ENCODE results near the gene CNOT4. TPM values are rescaled to one million over a fixed set of nuclear protein-coding genes. Genes with fewer than 3 reads are reported as not detected.

Gene CNOT4
- total RNA-seq, 1 experiment from 2014 or later = 14.6 TPM

- TF ChIP-seq, protein P1, sequence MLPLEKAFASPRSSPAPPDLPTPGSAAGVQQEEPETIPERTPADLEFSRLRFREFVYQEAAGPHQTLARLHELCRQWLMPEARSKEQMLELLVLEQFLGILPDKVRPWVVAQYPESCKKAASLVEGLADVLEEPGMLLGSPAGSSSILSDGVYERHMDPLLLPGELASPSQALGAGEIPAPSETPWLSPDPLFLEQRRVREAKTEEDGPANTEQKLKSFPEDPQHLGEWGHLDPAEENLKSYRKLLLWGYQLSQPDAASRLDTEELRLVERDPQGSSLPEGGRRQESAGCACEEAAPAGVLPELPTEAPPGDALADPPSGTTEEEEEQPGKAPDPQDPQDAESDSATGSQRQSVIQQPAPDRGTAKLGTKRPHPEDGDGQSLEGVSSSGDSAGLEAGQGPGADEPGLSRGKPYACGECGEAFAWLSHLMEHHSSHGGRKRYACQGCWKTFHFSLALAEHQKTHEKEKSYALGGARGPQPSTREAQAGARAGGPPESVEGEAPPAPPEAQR (CRISPR knock-in tag; IDR thresholded peaks at IDR 0.05) = no peak
- TF ChIP-seq, protein P2, sequence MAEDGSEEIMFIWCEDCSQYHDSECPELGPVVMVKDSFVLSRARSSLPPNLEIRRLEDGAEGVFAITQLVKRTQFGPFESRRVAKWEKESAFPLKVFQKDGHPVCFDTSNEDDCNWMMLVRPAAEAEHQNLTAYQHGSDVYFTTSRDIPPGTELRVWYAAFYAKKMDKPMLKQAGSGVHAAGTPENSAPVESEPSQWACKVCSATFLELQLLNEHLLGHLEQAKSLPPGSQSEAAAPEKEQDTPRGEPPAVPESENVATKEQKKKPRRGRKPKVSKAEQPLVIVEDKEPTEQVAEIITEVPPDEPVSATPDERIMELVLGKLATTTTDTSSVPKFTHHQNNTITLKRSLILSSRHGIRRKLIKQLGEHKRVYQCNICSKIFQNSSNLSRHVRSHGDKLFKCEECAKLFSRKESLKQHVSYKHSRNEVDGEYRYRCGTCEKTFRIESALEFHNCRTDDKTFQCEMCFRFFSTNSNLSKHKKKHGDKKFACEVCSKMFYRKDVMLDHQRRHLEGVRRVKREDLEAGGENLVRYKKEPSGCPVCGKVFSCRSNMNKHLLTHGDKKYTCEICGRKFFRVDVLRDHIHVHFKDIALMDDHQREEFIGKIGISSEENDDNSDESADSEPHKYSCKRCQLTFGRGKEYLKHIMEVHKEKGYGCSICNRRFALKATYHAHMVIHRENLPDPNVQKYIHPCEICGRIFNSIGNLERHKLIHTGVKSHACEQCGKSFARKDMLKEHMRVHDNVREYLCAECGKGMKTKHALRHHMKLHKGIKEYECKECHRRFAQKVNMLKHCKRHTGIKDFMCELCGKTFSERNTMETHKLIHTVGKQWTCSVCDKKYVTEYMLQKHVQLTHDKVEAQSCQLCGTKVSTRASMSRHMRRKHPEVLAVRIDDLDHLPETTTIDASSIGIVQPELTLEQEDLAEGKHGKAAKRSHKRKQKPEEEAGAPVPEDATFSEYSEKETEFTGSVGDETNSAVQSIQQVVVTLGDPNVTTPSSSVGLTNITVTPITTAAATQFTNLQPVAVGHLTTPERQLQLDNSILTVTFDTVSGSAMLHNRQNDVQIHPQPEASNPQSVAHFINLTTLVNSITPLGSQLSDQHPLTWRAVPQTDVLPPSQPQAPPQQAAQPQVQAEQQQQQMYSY (CRISPR knock-in tag; IDR thresholded peaks at IDR 0.05) = no peak
Measured at GRCh38 chr7:135366843-135367508, 142.9 kb downstream of the CNOT4 start (continued).

DNA sequence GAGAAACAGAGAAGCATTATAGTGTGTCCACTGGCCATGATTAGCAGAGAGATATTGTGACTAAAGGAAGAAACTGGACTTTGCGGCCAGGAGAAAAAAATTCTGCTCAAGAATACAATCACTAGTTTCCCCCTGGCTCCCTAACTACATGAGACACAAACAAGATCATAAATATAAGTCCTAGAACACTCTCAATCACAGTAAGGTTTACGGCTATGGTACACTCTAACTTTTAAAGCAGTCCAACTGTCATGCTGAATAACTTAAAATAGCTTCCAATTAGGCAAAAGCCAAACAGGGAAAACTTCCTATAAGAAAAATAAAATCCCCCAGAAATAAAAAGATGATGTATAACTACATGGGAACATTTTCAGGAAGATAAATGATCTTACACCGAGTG lies 144.2 kb downstream of the CNOT4 start:
- TF ChIP-seq GTF2I (CRISPR knock-in tag; conservative IDR thresholded peaks at IDR 0.05) (no peak), NR2C2 (CRISPR knock-in tag; IDR thresholded peaks at IDR 0.05) (no peak), NR3C1 (CRISPR knock-in tag; conservative IDR thresholded peaks at IDR 0.05; ENCODE audit: low read depth) (no peak)
- ChIA-PET CTCF (interaction anchor here (1.3 kb wide), 1 partner anchor 91 kb away, joined by 6 read pairs; no protein-coding TSS in a partner anchor), POLR2A (no interaction called here)
- H3K4me1 Mint-ChIP-seq = peaks cover 10% of the 10 kb centered on the region
- no peaks in the 10 kb centered on the region for H3K27me3 Mint-ChIP-seq (ENCODE audit: low read depth)
- DNase-seq (ENCODE audit: low spot score) (no peak), ATAC-seq (no peak)
- no peak overlapping the region for H3K27ac Mint-ChIP-seq
- H3K4me3 Mint-ChIP-seq = no peak overlapping the region
- H3K36me3 Mint-ChIP-seq = peaks cover 11% of the 10 kb centered on the region
- peaks cover 9% of the 10 kb centered on the region for H3K9me3 Mint-ChIP-seq

DNA sequence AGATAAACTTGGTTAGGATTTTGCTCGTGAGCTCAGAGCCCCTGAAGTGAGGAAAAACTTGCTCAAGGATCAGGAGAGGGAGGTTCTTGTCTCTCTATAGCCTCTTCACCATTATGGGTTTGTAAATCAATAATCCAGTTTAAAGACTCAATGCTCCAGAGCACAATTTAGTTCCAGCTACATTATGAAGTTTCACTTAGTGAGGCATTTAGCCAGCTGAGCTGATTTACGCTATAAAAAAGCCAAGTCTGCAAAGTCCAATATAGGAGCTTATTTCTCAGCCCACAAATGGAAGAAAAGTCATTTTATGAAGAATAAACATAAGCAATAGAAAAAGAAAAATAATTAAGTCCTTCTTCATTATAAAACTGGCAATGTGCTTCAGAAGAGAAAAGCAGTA lies 145.7 kb downstream of the CNOT4 start:
- CTCF ChIA-PET = interaction anchor here (0.7 to 3.5 kb wide), 6 partner anchors 11 to 126 kb away, joined by 3 to 18 read pairs (median 8); no protein-coding TSS in a partner anchor
- TF ChIP-seq E2F1 (CRISPR knock-in tag; IDR thresholded peaks at IDR 0.05) = no peak
- TF ChIP-seq, protein P3, sequence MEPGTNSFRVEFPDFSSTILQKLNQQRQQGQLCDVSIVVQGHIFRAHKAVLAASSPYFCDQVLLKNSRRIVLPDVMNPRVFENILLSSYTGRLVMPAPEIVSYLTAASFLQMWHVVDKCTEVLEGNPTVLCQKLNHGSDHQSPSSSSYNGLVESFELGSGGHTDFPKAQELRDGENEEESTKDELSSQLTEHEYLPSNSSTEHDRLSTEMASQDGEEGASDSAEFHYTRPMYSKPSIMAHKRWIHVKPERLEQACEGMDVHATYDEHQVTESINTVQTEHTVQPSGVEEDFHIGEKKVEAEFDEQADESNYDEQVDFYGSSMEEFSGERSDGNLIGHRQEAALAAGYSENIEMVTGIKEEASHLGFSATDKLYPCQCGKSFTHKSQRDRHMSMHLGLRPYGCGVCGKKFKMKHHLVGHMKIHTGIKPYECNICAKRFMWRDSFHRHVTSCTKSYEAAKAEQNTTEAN (CRISPR knock-in tag; IDR thresholded peaks at IDR 0.05) = no peak
- TF ChIP-seq CDX4 (CRISPR knock-in tag; IDR thresholded peaks at IDR 0.05; ENCODE audit: borderline replicate concordance) = no peak
- no peak for TF ChIP-seq ZNF219 (CRISPR knock-in tag; IDR thresholded peaks at IDR 0.05; ENCODE audit: borderline replicate concordance)
- TF ChIP-seq CREM (CRISPR knock-in tag; IDR thresholded peaks at IDR 0.05) = no peak
- TF ChIP-seq ZNF317 (CRISPR knock-in tag; IDR thresholded peaks at IDR 0.05; ENCODE audit: borderline replicate concordance, low read depth) = no peak
- TF ChIP-seq, protein P4, sequence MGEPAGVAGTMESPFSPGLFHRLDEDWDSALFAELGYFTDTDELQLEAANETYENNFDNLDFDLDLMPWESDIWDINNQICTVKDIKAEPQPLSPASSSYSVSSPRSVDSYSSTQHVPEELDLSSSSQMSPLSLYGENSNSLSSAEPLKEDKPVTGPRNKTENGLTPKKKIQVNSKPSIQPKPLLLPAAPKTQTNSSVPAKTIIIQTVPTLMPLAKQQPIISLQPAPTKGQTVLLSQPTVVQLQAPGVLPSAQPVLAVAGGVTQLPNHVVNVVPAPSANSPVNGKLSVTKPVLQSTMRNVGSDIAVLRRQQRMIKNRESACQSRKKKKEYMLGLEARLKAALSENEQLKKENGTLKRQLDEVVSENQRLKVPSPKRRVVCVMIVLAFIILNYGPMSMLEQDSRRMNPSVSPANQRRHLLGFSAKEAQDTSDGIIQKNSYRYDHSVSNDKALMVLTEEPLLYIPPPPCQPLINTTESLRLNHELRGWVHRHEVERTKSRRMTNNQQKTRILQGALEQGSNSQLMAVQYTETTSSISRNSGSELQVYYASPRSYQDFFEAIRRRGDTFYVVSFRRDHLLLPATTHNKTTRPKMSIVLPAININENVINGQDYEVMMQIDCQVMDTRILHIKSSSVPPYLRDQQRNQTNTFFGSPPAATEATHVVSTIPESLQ (CRISPR knock-in tag; IDR thresholded peaks at IDR 0.05) = no peak
- TF ChIP-seq FOXP4 (CRISPR knock-in tag; IDR thresholded peaks at IDR 0.05) = no peak
- no peak for TF ChIP-seq RELA (CRISPR knock-in tag; IDR thresholded peaks at IDR 0.05; ENCODE audit: borderline replicate concordance)
- TF ChIP-seq GRHL2 (CRISPR knock-in tag; IDR thresholded peaks at IDR 0.05; ENCODE audit: insufficient replicate concordance, severe bottlenecking) = no peak
- TF ChIP-seq GABPB1 (CRISPR knock-in tag; IDR thresholded peaks at IDR 0.05) = no peak
- TF ChIP-seq ZNF425 (CRISPR knock-in tag; conservative IDR thresholded peaks at IDR 0.05) = no peak

More for the DNA sequence above, 145.7 kb downstream of the CNOT4 start:
- Mint-ChIP-seq H3K4me3 (no peak overlapping the region), H3K9me3 (peaks cover 9% of the 10 kb centered on the region), H3K27ac (no peak overlapping the region), H3K4me1 (peaks cover 10% of the 10 kb centered on the region), H3K27me3 (ENCODE audit: low read depth) (no peaks in the 10 kb centered on the region), H3K36me3 (peaks cover 11% of the 10 kb centered on the region)
- DNase-seq (ENCODE audit: low spot score) (no peak), ATAC-seq (no peak)
- POLR2A ChIA-PET = no interaction called here

All from WTC11 (cell line).